C4-2B (cell line): ENCODE measurements around the gene B3GNT9.

Experiments
- CTCF ChIP-seq: fragments of 450-650 bp; conservative IDR thresholded peaks from 2 replicates; pipeline ENCODE4 v1.5.1; 2017; ENCODE audit warnings: mild to moderate bottlenecking
- ZFX ChIP-seq: fragments of 450-650 bp; IDR thresholded peaks from 2 replicates; pipeline ENCODE4 v1.6.1; 2017

- TF ChIP-seq CTCF (no peak), ZFX (no peak)
Observed at GRCh38 chr16:67162506-67163163, 11.8 kb upstream of the B3GNT9 start.
